Adrenal gland (tissue), 12 donors: ENCODE results near the gene PTER. TPM values are rescaled to one million over a fixed set of nuclear protein-coding genes. Genes with fewer than 3 reads are reported as not detected.
A peak's percentile ranks its signal among the peaks of the same experiment; 100 is the strongest.

ENCODE experiments used
- DNase-seq, 7 donors: peaks; one replicate each; pipeline ENCODE4 v3.0.0-alpha.2; 2019 to 2020
- H3K27ac ChIP-seq, 5 donors: fragments of 200-600 bp; sonication (generic) in 4 of 5; 1 replicate in 3 of 5; 2 replicates in 2 of 5; pipeline versions ENCODE4 v1.5.1 to v1.8.0; 2016 to 2020; ENCODE audit warnings: mild to moderate bottlenecking in 1 of 5
- H3K27me3 ChIP-seq: fragments of 200-600 bp; 2 replicates; pipeline ENCODE4 v1.8.0; 2021
- H3K36me3 ChIP-seq, 2 donors: fragments of 200-600 bp; replicated peaks in 1 of 2; 1 replicate in 1 of 2; 2 replicates in 1 of 2; pipeline versions ENCODE4 v1.5.1 to v1.8.0; 2018 to 2022
- H3K4me1 ChIP-seq, 2 donors: fragments of 200-600 bp; replicated peaks in 1 of 2; 1 replicate in 1 of 2; 2 replicates in 1 of 2; pipeline versions ENCODE4 v1.5.1 to v1.8.0; 2018 to 2021
- H3K4me3 ChIP-seq, 4 donors: fragments of 200-600 bp; sonication (generic) in 3 of 4; one replicate each; pipeline ENCODE4 v1.5.1; 2016 to 2018
- H3K9me3 ChIP-seq, 3 donors: fragments of 200-600 bp; sonication (generic) in 1 of 3; replicated peaks in 1 of 3; 1 replicate in 2 of 3; 2 replicates in 1 of 3; pipeline versions ENCODE4 v1.5.1 to v1.8.0; 2016 to 2021
- POLR2A ChIP-seq, 2 donors: fragments of 450-650 bp; IDR thresholded peaks; one replicate each; pipeline ENCODE4 v1.6.1; 2017; ENCODE audit warnings: antibody characterized with exemption in 2 of 2, mild to moderate bottlenecking in 2 of 2, moderate library complexity in 1 of 2
- WGBS, 4 donors: extraction: QIAGEN DNeasy Blood & Tissue Kit in 2 of 4; methylation state at CpG; one replicate each; pipeline versions ENCODE4 v1.1.5 to v1.1.7; 2013 to 2017; 5-methylcytosine and 5-hydroxymethylcytosine counted together
- intact Hi-C, 2 donors: fragments of 100-400 bp; cut with DNase I; formaldehyde crosslinking; loops; one replicate each; pipeline versions ENCODE4 v1.14.1 to v1.15.0; 2022 to 2023
- polyA plus RNA-seq, 3 donors: library from polyadenylated mRNA; stranded (reverse); fragments of 200-250 nt in 2 of 3; fragments of 350-450 nt in 1 of 3; fragmentation: Illumina TruSeq in 1 of 3; extraction: RNeasy Lipid Tissue Mini Kit (QIAGEN cat#74804) in 1 of 3; gene quantifications; one replicate each; pipeline ENCODE4 v1.2.3, GENCODE V29; 2013 to 2014
- total RNA-seq, 9 donors: library from RNA; depleted of rRNA in 4 of 9; stranded (reverse); fragments of >200 nt in 4 of 9; fragments of 120-200 nt in 1 of 9; fragmentation: NEBNext Ultra II Directional in 1 of 9; extraction: Animal tissue kit (Norgen Biotek cat#: 25700) in 1 of 9; gene quantifications; one replicate each; pipeline versions ENCODE4 v1.1.0 to v1.2.4, GENCODE V29; 2013 to 2023
- TF ChIP-seq, protein P1 (sequence below), 6 experiments: fragments of 450-650 bp in 4 of 6; fragments of 200-600 bp in 2 of 6; sonication (generic) in 1 of 6; IDR thresholded peaks; 1 replicate in 5 of 6; 2 replicates in 1 of 6; pipeline versions ENCODE4 v1.5.1 to v1.8.0; 2016 to 2021; ENCODE audit warnings: antibody characterized with exemption in 6 of 6, mild to moderate bottlenecking in 2 of 6, moderate library complexity in 1 of 6
- donor health status: healthy with polysubstance abuse.
- donor health status: Bipolar disorder and iron deficiency.
- donor health status: DM: yes; HTN: yes; CAD: no.
- donor health status: DM: no; HTN: no; CAD: no.
- donor health status: DM: no; HTN: no; CAD: no.
- donor health status: DM: yes; HTN: yes; CAD: no.

The PTER gene
- total and polyA plus RNA-seq, 12 donors = 2.1 to 26.9 (median 13.1) TPM

DNA sequence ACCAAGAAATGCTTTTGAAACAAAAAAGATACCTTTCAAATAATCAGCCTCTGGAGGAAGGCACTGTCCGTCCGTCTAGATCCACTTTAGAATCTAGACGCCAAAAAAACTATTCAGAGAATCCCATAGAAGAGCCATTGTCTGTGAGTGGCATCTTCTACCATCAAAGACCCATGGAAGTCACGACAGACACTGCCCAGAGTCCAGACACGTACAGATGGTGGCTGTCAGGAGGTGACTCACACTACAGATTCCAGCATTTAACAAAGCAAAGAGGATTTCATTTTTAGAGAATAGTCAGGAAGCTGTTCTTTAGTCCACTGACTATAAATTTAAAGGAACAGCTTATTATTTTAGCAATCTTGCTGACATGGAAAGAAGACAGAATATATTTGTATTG is 73.2 kb downstream of the PTER start:
- intact Hi-C loops = loop anchor here in 1 of 2 donors (10.0 kb wide), 1 partner anchor 65 kb away; no protein-coding TSS in a partner anchor
- WGBS, 4 donors = 47 to 60% (median 53%) methylated on average over 5 of the region's 5 CpGs
- no peaks in the 10 kb centered on the region for H3K36me3 ChIP-seq
- no peaks in the 10 kb centered on the region for H3K9me3 ChIP-seq
- no peaks in the 10 kb centered on the region for H3K27me3 ChIP-seq
- H3K4me1 ChIP-seq = no peaks in the 10 kb centered on the region
- no peak overlapping the region for H3K4me3 ChIP-seq
- H3K27ac ChIP-seq = no peak overlapping the region
- TF ChIP-seq, protein P1, sequence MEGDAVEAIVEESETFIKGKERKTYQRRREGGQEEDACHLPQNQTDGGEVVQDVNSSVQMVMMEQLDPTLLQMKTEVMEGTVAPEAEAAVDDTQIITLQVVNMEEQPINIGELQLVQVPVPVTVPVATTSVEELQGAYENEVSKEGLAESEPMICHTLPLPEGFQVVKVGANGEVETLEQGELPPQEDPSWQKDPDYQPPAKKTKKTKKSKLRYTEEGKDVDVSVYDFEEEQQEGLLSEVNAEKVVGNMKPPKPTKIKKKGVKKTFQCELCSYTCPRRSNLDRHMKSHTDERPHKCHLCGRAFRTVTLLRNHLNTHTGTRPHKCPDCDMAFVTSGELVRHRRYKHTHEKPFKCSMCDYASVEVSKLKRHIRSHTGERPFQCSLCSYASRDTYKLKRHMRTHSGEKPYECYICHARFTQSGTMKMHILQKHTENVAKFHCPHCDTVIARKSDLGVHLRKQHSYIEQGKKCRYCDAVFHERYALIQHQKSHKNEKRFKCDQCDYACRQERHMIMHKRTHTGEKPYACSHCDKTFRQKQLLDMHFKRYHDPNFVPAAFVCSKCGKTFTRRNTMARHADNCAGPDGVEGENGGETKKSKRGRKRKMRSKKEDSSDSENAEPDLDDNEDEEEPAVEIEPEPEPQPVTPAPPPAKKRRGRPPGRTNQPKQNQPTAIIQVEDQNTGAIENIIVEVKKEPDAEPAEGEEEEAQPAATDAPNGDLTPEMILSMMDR (IDR thresholded peaks at IDR 0.05) = no peak
- no peak for TF ChIP-seq POLR2A (IDR thresholded peaks at IDR 0.05)
- DNase-seq = peak in 1 of 7 donors; percentile 26

DNA sequence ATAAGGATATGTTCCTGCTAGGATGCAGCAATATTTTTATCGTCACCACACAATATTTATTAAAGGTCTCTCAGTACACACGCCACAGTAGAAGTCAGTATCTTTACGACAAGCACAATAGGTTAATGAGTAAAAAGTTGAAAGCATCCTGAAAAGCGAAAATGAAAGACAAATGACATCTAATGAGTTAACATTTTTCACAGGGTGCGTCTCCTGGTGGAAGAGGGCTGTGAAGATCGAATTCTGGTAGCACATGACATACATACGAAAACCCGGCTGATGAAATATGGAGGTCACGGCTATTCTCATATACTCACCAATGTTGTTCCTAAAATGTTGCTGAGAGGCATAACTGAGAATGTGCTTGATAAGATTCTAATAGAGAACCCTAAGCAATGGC is 74.0 kb downstream of the PTER start:
- no peak for TF ChIP-seq POLR2A (IDR thresholded peaks at IDR 0.05)
- TF ChIP-seq, protein P1 (IDR thresholded peaks at IDR 0.05) = no peak
- 86 to 91% (median 87%) methylated on average over 9 of the region's 9 CpGs for WGBS, 4 donors
- Histone ChIP-seq H3K4me1 (no peaks in the 10 kb centered on the region), H3K27ac (no peak overlapping the region), H3K9me3 (no peaks in the 10 kb centered on the region), H3K36me3 (no peaks in the 10 kb centered on the region), H3K27me3 (no peaks in the 10 kb centered on the region), H3K4me3 (no peak overlapping the region)
- intact Hi-C loops = loop anchor here in 1 of 2 donors (10.0 kb wide), 1 partner anchor 66 kb away; no protein-coding TSS in a partner anchor
- DNase-seq = no peak

DNA sequence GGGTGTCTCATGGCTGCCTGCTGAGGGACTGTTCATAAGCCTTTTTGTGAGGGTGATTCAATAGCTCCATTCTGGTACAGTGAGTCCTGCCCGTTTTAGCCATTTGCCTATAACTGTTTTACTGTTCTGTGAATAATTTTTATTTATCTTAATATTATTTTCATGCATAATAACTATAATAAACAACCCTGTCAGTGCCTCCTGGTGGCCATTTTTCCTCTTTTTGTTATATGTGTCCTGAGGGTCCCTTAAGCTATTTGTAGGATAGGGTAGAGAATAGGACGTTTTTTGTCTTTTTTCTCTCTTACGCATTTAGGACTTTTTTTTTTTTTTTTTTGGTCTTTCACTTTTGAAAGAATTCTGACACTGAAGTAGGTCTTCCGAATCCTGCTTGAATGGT is 82.0 kb downstream of the PTER start:
- H3K4me1 ChIP-seq = peaks cover 12 to 19% of the 10 kb centered on the region in 2 donors
- no peak overlapping the region for H3K4me3 ChIP-seq
- no peaks in the 10 kb centered on the region for H3K36me3 ChIP-seq
- intact Hi-C loops = loop anchor here in 1 of 2 donors (10.0 kb wide), 1 partner anchor 74 kb away; no protein-coding TSS in a partner anchor
- DNase-seq = no peak
- H3K9me3 ChIP-seq = no peaks in the 10 kb centered on the region
- H3K27me3 ChIP-seq = peaks cover 19% of the 10 kb centered on the region
- WGBS, 4 donors = 73 to 80% (median 76%) methylated on average over 4 of the region's 4 CpGs
- TF ChIP-seq, protein P1 (IDR thresholded peaks at IDR 0.05) = peak in 1 of 6 experiments; percentile 24
- TF ChIP-seq POLR2A (IDR thresholded peaks at IDR 0.05) = no peak
- no peak overlapping the region for H3K27ac ChIP-seq

DNA sequence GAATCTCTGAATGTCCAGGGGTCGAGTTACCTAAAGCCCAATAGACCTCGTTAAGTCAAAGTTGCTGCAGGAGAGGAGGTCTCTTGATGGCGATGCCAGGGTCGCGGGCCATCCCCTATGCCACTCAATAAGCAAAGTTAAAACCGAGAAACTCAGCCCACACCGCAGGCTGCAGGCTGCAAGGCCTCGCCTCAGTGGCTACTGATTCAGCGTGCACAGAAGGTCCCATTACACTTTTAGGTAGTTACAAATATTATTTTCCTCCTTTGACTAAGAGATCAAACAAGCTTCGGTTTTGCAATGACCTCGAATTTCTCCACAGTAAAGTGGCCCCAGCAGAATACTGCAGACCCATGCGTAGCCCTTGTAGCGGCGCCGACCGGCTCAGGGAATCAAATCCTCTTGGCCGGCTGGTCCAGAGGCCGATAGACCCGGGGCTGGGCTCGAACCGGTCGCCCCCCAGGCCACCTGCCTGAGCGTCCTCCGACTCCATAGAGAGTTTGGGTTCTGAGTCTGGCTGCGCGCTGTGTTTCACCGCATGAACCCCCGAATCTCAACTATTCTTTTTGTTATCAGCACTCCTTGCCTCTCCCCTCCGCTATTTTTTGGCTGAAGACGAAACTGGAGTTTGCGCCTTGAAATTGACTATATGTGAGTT is 82.6 kb downstream of the PTER start:
- 36 to 49% (median 44%) methylated on average over 19 to 31 of the region's 31 CpGs for WGBS, 4 donors
- no peak overlapping the region for H3K27ac ChIP-seq
- intact Hi-C loops = loop anchor here in 1 of 2 donors (10.0 kb wide), 1 partner anchor 75 kb away; no protein-coding TSS in a partner anchor
- TF ChIP-seq POLR2A (IDR thresholded peaks at IDR 0.05) = no peak
- TF ChIP-seq, protein P1 (IDR thresholded peaks at IDR 0.05) = no peak
- peaks cover 12 to 19% of the 10 kb centered on the region in 2 donors for H3K4me1 ChIP-seq
- no peak overlapping the region for H3K4me3 ChIP-seq
- peak in 1 of 7 donors; percentile 7 for DNase-seq
- peaks cover 19% of the 10 kb centered on the region for H3K27me3 ChIP-seq
- H3K9me3 ChIP-seq = no peaks in the 10 kb centered on the region
- H3K36me3 ChIP-seq = no peaks in the 10 kb centered on the region
